ENCODE results near the gene VIPAS39. TPM values are rescaled to one million over a fixed set of nuclear protein-coding genes. Genes with fewer than 3 reads are reported as not detected.
A peak's percentile ranks its signal among the peaks of the same experiment; 100 is the strongest.

Gene VIPAS39
- total RNA-seq, 1 donor: 34.0 TPM

- no peak overlapping the region for H3K4me3 ChIP-seq (ENCODE audit: insufficient read depth, low read length)
- no peaks in the 10 kb centered on the region for H3K36me3 ChIP-seq (ENCODE audit: insufficient read depth, low read length)
- H3K79me2 ChIP-seq (ENCODE audit: insufficient read depth, low read length): no peaks in the 10 kb centered on the region
- H3K4me2 ChIP-seq (ENCODE audit: insufficient read depth, low read length): no peak overlapping the region
- no peaks in the 10 kb centered on the region for H3K9me3 ChIP-seq (ENCODE audit: low read depth, low read length)
- H2AFZ ChIP-seq (ENCODE audit: low read length): peak overlapping the region; percentile 47
- TF ChIP-seq CTCF (IDR thresholded peaks at IDR 0.05; ENCODE audit: extremely low read depth, low read depth, low read length): no peak
- H3K4me1 ChIP-seq (ENCODE audit: insufficient read depth, low read length): peaks cover 5% of the 10 kb centered on the region
- DNase-seq (ENCODE audit: insufficient read length, low spot score, missing footprints): peak; percentile 77
- no peaks in the 10 kb centered on the region for H4K20me1 ChIP-seq (ENCODE audit: insufficient read depth, low read length)
- H3K27ac ChIP-seq (ENCODE audit: low read depth, low read length): no peak overlapping the region
- no peaks in the 10 kb centered on the region for H3K27me3 ChIP-seq (ENCODE audit: insufficient read depth, low read length)
Measured at GRCh38 chr14:77485256-77485655, 27.9 kb upstream of the VIPAS39 start.

GRCh38 chr14:77482422-77482821, 25.0 kb upstream of the VIPAS39 start:
- H3K4me1 ChIP-seq (ENCODE audit: insufficient read depth, low read length): peaks cover 5% of the 10 kb centered on the region
- H3K36me3 ChIP-seq (ENCODE audit: insufficient read depth, low read length): no peaks in the 10 kb centered on the region
- H2AFZ ChIP-seq (ENCODE audit: low read length): no peak overlapping the region
- no peaks in the 10 kb centered on the region for H4K20me1 ChIP-seq (ENCODE audit: insufficient read depth, low read length)
- TF ChIP-seq CTCF (IDR thresholded peaks at IDR 0.05; ENCODE audit: extremely low read depth, low read depth, low read length): no peak
- DNase-seq (ENCODE audit: insufficient read length, low spot score, missing footprints): no peak
- no peaks in the 10 kb centered on the region for H3K79me2 ChIP-seq (ENCODE audit: insufficient read depth, low read length)
- H3K27ac ChIP-seq (ENCODE audit: low read depth, low read length): no peak overlapping the region
- H3K27me3 ChIP-seq (ENCODE audit: insufficient read depth, low read length): peaks cover 2% of the 10 kb centered on the region
- no peak overlapping the region for H3K4me3 ChIP-seq (ENCODE audit: insufficient read depth, low read length)
- H3K9me3 ChIP-seq (ENCODE audit: low read depth, low read length): no peaks in the 10 kb centered on the region
- H3K4me2 ChIP-seq (ENCODE audit: insufficient read depth, low read length): no peak overlapping the region

- Histone ChIP-seq H3K4me1 (ENCODE audit: insufficient read depth, low read length) (no peaks in the 10 kb centered on the region), H3K9me3 (ENCODE audit: low read depth, low read length) (no peaks in the 10 kb centered on the region), H3K4me3 (ENCODE audit: insufficient read depth, low read length) (no peak overlapping the region), H3K79me2 (ENCODE audit: insufficient read depth, low read length) (no peaks in the 10 kb centered on the region), H4K20me1 (ENCODE audit: insufficient read depth, low read length) (no peaks in the 10 kb centered on the region), H3K27me3 (ENCODE audit: insufficient read depth, low read length) (peaks cover 15% of the 10 kb centered on the region), H3K36me3 (ENCODE audit: insufficient read depth, low read length) (no peaks in the 10 kb centered on the region), H3K27ac (ENCODE audit: low read depth, low read length) (no peak overlapping the region), H3K4me2 (ENCODE audit: insufficient read depth, low read length) (no peak overlapping the region), H2AFZ (ENCODE audit: low read length) (no peak overlapping the region)
- TF ChIP-seq CTCF (IDR thresholded peaks at IDR 0.05; ENCODE audit: extremely low read depth, low read depth, low read length): no peak
- DNase-seq (ENCODE audit: insufficient read length, low spot score, missing footprints): no peak
Measured at GRCh38 chr14:77478796-77479195, 21.4 kb upstream of the VIPAS39 start.

GRCh38 chr14:77478029-77478428, 20.6 kb upstream of the VIPAS39 start:
- Histone ChIP-seq H3K4me1 (ENCODE audit: insufficient read depth, low read length) (no peaks in the 10 kb centered on the region), H4K20me1 (ENCODE audit: insufficient read depth, low read length) (no peaks in the 10 kb centered on the region), H3K27ac (ENCODE audit: low read depth, low read length) (no peak overlapping the region), H2AFZ (ENCODE audit: low read length) (no peak overlapping the region), H3K79me2 (ENCODE audit: insufficient read depth, low read length) (no peaks in the 10 kb centered on the region), H3K9me3 (ENCODE audit: low read depth, low read length) (no peaks in the 10 kb centered on the region), H3K4me3 (ENCODE audit: insufficient read depth, low read length) (no peak overlapping the region), H3K4me2 (ENCODE audit: insufficient read depth, low read length) (no peak overlapping the region), H3K36me3 (ENCODE audit: insufficient read depth, low read length) (no peaks in the 10 kb centered on the region), H3K27me3 (ENCODE audit: insufficient read depth, low read length) (peaks cover 18% of the 10 kb centered on the region)
- DNase-seq (ENCODE audit: insufficient read length, low spot score, missing footprints): no peak
- TF ChIP-seq CTCF (IDR thresholded peaks at IDR 0.05; ENCODE audit: extremely low read depth, low read depth, low read length): no peak

Measured in osteoblast (primary cell).